ENCODE data around the gene SMYD3.
A peak's percentile ranks its signal among the peaks of the same experiment; 100 is the strongest.

Gene SMYD3

DNA sequence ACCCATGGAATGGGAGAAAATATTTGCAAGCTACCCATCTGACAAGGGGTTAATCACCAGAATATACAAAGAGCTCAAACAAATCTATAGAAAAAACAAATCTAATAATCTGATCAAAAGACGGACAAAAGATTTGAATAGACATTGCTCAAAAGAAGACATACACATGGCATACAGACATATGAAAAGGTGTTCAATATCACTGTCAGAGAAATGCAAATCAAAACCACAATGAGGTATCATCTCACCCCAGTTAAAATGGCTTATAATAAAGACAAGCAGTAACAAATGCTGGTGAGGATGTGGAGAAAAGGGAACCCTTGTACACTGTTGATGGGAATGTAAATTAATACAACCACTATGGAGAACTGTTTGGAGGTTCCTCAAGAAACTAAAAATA, 600.9 kb downstream of the SMYD3 start:
- no peak for DNase-seq (ENCODE audit: low read depth)

DNA sequence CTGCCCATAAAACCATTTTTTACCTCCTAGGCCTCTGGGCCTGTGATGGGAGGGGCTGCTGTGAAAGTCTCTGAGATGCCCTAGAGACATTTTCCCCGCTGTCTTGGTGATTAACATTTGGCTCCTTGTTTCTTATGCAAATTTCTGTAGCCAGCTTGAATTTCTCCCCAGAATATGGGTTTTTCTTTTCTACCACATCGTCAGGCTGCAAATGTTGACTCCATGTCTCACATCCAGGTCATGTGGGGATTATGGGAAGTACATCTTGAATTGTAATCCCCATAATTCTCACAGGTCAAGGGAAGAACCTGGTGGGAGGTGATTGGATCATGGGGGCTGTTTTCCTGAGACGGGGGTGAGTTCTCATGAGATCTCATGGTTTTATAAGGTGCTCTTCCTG, 603.2 kb downstream of the SMYD3 start:
- DNase-seq (ENCODE audit: low read depth) = no peak

DNA sequence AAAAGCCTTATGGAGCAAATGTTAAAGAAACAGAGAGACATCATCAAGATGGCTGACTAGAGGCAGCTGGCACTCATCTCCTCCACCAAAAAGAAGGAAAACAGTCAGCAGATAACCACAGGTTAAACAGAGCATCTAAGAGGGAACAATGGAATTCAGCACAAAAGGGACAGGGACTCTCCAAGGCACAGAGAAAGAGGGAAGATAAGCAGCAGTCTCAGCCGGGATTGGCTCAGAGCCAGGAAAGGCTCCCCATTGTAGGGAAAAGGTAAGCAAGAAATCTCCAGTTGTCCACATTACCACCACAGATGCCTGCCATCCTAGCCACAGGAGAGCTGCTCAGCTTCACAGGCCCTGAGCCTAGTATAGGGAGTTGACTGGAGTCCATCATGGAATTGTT, 605.5 kb downstream of the SMYD3 start:
- DNase-seq (ENCODE audit: low read depth) = no peak

DNA sequence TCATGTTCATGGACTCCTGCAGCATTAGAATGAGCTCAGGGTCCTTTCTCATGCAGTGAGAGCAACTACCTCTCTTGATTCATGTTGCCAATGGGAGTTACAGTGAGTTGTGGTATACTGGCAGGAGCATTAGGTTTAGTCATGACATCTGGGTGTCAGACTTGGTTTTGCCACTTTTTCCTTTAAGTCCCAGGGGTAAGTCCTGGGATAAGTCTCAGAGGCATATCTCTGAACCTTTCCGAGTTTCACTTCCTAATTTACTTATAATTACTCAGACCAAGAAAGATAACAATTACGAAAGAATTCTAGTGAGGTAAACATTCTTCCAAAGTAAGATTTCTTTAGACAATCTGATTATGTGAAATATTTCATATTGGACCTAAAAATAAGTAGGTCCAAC, 606.0 kb downstream of the SMYD3 start:
- no peak for DNase-seq (ENCODE audit: low read depth)

DNA sequence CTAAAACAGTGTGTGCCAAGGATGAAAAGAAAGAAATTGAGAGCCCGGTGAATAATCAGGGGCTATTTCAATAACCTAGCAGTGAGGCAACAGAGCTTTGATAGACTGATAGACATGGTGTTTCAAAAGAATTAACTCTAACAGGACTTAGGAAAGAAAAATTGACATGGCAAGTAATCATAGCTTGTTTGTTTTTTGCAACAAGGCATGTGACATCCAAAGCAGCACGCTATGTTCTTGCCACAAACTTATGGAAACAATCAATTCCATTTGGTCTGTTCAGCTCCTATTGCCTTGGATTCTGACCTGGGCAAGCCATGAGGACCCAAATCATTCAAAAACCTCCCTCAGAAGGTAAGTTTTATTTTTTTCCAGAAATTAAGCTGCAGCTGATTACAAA, 608.5 kb downstream of the SMYD3 start:
- DNase-seq (ENCODE audit: low read depth) = peak; percentile 24

DNA sequence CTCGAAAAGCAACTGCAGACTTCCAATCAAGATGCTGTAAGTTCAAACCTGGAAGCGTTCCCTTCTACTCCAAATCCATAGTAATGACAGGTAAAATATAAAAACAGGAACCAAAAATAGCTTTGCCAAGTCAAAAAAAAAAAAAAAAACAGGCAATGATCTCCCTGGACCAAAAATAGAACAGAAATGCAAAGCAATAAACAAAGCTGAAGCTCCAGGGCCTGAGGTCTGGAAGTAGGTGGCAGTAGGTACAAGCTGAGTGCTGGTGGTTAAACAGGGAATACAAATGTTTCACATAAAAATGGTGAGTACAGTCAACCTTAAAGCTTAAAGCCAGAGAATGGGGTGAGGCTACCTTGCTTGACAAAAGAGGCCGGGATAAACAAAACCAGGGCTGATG, 610.8 kb downstream of the SMYD3 start:
- DNase-seq (ENCODE audit: low read depth) = no peak

DNA sequence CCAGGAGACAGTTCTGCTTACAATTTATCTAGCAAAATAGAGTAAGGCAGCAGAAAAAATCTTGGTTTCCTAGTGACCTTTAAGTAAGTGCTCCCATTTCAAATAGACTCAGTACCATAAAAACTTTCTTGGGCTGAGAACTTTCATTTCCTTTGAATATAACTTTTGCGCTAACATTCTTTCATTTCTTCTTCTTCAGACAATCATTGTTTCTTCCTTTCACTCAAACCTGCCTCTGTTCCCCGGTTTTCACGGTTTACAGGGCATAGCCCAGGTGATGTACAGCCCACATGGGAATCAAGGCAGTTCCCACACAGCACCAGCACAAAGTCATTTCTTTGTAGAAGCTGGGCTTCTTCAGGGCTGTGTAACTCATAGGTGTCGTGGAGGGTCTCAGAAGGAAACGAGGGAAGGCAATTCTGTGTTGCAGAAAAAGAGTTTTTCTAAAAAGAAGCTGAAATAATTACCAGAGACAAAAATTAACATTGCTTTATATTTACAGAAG, 611.6 kb downstream of the SMYD3 start:
- no peak for DNase-seq (ENCODE audit: low read depth)

DNA sequence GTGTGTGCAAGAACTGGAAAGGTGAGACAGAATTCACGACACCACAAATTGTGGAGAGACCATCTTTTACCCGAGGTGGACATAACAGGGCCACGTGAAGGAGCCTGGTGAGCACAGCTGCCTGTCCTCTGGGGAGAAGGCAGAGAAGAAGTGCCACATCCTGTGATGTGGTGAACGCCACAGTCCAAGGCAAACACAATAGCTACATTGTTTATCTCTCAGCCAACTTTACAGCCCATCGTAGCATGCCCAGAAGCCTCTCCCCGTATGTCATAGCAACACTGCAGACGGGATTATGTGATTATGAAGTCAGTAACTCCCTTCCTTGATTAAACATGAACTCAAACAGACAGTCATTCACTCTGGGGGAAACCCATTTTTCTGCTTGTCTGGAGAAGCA, 612.2 kb downstream of the SMYD3 start:
- DNase-seq (ENCODE audit: low read depth) = no peak

DNA sequence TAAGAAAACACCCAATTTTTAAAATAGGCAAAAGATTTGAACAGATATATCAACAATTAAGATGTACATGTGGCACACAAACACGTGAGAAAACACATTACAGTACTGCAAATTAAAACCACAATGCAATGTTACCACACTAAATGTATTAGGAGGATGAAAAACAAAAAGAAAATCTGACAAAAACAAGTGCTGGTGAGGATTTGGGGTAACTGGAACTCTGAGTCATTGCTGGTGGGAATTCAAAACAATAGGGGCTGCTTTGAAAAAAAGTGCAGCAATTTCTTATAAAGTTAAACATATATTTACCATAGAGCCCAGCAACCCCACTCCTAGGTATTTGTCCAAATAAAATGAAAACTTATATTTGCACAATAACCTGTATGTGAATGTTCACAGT, 614.1 kb downstream of the SMYD3 start:
- no peak for DNase-seq (ENCODE audit: low read depth)

DNA sequence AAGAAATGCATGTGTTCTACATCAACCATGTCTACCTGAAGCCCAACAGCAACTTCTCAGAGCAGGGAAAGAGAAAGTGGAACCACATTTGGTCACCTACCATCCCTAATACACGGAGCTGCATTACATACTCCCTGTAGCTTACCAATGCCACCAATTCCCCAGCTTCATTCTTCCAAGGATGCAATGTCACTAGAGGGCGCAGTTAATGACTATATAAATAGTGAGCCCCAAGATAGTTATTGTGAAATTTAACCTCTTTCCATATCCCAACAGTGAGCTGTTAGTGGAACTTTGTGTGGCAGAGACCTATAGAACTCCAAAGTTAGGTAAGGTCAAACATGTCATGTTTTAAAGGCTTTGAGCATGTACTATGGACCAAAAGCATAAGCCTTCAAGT, 618.3 kb downstream of the SMYD3 start:
- DNase-seq (ENCODE audit: low read depth) = no peak

DNA sequence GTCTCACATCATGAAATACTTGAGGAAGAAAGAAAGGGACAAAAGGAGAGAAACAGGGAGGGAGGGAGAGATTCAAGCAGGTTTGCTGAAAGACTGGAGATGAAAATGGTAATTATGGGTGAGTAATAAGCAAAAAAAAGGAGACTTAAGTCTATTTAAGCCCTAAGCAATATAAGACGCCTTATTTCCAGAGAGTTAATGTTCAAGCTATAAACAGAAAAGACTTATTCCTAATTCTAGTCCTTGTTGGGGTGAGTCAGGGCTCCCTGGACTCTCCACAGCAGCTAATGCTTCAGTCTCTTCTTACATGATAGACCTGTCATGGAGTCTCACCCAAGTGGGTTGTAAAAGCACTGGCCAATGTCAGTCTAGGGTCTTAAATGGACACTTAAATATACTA, 619.2 kb downstream of the SMYD3 start:
- DNase-seq (ENCODE audit: low read depth) = no peak

DNA sequence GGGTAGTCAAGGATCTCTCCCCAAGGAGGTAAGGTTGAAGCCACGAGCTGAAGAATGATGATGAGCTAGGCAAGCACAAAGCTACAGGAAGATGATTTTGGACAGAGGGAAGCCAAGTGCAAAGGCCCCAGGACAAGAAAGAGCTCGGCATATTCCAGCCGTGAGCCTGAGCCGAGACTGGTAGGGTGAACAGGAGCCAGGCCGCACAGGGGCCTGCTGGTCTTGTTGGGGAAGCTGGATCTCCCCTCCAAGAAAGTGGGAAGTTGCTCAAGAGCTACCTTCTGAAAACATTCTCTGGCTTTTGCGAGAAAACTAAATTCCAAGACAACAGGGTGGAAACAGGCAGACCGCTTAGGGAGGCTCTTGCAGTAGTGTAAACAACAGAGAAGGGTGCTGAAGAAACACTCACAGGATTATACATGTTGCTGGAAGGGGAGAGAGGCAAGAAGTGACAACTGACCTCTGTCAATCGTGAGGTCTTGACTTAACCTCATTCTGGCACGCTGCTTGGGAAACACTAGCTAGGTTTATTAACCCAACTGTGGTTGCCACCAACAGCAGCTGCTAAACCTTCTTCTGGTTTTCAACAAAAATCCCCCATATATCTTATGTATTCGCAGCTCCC, 625.2 kb downstream of the SMYD3 start:
- DNase-seq (ENCODE audit: low read depth) = no peak

DNA sequence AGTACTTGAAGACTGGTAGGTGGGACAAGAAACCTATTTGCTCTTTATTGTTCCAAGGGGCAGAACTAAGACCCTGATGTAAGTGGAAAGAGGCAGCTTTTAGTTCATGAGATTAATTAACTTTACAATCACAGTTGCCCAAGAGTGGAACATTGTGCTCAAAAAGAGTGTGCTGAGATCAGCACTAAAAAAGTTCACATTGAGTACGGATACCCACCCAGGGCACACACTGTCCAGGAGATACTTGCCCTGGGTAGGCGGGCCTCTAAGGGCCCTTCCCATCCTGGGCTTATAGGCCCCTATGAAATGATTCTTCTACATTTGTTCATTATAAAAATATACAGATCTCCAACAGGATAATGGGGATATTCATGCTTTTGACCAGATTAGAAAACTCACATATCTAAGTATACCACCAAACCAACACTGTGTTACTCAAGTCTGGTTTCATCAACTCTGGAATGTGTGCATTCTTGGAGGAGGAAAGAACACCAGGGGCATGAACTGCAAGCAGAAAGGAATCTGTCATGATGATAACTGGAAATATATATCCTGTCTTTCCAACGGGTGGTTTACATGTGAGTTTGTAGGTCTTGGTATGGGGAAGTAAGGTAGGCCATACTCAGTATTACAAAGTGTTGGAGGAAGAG, 626.2 kb downstream of the SMYD3 start:
- DNase-seq (ENCODE audit: low read depth) = no peak

DNA sequence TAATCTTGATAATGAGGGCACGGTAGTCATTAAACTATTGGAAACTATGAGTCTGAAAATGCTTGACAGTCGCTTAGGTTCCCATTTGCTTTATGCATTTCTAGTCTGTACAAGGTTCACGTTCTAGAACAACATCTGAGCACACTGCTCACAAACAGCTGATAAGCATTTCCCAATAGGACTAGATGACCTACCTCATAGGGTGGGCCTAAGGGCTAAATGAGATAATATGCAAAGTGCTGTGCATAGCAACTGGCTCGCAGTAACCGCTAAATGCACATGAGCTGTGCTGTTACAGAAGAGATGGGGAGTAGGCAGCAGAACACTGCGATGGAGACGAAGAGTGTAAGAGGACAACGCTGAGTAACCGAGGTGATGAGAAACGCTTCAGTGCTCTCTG, 628.0 kb downstream of the SMYD3 start:
- no peak for DNase-seq (ENCODE audit: low read depth)

DNA sequence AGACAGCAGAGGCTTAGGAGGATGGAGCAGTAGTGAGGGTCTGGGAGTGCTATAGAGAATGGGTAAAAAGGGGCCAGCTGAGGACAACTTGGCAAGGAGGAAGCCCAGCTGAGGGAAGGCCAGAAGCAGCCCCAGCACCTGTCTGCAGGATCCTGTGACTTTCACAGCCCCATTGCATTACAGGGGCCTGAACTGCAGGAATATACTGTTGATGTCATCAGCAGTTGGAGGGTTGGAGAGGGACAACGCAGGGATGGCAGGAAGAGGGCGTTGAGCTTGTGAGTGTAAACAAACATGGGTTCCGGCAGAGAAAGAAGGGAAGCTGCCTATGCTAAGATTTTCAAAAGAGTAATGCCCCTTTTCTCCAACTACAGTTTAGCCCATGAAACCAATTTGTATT, 628.5 kb downstream of the SMYD3 start:
- no peak for DNase-seq (ENCODE audit: low read depth)

DNA sequence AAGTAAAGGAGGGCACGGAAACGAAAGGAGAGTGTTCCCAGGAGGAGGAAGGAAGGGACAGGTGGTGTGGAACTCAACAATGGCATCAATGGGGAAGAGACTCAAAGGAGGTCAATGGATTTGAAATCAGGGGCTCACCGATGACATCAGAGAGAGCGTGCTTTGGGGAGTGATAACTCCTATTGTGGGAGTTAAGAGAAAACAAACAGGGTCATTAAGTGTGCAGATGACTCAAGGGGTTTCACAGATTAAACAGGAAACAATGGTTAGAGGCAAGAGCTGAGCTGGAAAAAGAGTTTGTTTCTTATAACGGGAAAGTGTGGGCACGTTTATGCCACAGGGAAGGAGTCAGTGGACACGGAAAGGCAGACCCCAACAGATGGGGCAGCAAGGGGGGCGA, 629.1 kb downstream of the SMYD3 start:
- no peak for DNase-seq (ENCODE audit: low read depth)

DNA sequence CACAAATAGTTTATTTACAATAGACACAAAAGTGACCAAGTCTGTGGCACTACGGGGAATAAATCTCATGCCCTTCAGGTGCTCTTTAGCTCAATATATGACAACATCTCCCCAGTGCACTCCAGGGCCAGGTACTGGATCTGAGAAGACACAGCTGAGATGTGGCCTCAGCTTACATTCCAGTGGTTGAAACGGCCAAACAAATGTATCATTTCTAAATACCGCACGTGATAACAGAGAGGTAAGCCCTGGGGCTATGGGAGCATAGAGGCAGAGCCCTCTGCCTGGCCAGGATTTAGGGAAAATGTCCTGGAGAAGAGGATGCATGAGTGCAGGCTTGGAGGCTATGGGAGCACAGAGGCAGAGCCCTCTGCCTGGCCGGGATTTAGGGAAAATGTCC, 630.5 kb downstream of the SMYD3 start:
- DNase-seq (ENCODE audit: low read depth) = no peak

DNA sequence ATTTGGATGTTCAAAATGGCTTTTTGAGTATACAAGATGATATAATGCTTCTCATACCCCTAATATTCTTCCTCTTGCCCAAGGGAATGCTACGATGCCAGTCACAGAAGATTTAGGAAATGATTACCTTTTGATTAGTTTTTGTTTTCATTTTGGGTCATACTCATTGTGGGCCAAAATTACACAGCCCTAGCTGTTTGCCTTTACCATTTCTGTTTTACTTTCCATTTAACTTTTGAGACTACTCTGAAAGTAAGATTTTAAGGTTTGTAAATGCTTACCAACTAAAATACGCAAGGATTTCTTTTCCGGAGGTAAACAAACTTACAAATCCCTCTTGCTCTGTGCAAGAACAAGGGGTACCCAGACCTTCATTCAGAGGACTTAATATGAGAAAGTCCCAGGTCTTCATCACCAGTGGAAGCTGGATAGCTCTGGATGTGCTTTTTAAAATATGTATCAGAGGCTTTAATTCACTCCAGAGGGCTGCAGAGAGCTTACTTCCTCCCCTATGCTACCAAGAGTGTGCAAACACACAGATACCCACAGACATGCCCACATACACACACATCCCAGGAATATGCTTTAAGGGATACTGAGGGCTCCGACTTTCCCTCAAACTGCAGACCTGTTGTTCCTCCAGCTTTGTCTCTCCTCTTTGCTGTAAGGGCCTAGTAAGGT, 631.4 kb downstream of the SMYD3 start:
- DNase-seq (ENCODE audit: low read depth) = no peak

DNA sequence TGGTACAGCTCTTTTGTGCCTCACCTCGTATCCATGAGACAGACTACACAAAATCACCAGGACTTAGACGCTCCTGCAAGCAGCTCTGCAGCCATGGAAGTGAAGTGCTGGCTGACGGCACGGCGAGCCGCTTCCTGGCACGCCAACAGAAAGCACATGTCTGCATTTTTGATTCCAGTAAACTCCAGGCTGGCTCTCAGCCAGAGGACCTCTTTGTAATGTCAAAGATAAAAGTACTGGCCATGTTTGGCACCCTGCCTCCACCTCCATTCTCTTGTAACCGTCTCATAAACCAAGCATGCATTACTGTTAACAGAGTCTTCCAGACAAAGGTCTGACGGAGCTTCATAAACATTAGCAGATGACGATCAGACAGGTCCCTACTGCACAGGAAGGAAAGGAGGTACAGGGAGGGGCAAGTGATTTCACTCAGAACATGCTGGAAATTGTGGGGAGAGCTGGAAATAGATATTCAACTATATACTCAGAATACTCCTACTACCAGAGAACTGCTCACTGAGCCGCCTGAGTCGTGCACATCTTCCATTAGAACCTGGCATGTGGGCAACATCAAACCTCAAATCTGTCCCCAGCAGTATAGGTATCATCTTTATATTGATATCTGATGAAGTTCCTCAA, 632.0 kb downstream of the SMYD3 start:
- peak; percentile 92 for DNase-seq (ENCODE audit: low read depth)

DNA sequence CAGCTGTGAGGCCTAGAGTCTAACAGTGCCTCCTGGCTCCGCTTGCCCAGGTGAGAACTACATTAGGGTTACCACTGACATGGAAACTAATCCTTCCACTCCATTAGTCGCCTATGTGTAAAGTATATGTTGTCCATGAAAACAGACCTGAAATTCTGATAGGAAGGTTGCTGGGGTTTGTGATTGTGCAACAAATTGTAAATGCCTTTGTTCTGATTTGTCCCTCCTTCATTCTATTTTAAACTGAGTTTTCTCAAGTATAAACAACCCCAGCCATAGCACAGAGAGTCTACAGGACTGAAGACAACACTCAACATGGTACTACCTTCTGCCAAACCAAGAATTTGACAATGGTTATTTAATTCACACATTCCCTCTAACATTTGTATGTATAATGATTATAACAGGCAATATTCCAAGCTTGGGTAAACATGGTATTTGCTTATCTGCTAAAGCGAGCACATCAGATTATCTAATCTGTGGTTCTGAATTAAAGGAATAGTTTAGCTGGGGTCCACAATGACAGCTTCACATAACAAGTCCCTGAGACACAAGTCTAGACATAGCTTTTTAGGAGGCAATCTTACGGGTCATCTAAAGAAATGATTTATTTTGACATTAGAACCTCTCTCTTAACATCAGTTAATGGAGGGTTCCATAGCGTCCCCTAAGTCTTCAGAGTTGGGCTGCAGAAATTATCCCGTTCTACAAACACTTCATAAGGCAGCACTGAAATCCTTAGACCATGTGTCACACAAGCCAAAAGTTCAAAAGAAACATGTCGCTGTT, 633.0 kb downstream of the SMYD3 start:
- DNase-seq (ENCODE audit: low read depth) = no peak

DNA sequence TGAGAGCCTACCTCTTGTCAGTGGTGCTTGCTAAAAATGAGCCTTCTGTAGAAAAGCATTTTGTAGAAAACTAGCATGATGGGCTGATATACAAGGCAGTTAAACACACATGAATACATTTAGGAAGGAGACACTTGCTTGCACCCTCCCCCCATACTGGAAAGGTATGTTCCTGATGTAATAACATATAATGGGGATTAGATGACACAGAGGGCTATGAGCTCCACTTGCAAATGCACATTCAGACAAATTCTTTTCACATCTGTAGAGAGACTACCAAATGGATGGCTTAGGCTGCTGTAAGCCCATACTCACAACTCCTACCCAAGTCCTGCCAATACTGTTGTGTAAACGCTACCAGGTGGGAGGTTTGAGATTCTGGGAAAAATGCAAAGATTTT, 634.0 kb downstream of the SMYD3 start:
- no peak for DNase-seq (ENCODE audit: low read depth)

DNA sequence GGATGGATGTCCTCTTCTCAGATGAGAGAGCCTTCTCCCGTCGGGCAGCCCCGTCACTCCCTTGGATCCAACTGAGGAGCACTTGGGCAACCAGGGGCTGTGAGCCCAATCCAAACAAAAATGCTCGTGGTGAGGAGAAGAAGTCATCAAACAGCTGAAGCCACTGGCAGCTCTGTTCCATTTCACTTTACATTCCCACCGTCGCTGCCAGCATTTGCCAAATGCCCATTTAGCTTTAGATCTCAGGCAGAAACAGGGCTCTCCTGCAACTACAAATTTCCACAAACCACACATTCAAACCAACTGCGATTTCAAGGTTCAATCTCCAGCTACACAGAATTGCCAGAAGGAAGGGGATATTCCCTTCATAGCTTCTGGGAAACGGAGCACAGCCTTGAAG, 634.6 kb downstream of the SMYD3 start:
- no peak for DNase-seq (ENCODE audit: low read depth)
